ENCODE results near the gene PARD3.

- TF ChIP-seq REST (IDR thresholded peaks at IDR 0.05; ENCODE audit: insufficient read depth in 1 of 2, low read depth in 2 of 2, low read length in 2 of 2) (no peak), SIN3A (IDR thresholded peaks at IDR 0.05; ENCODE audit: borderline replicate concordance, insufficient read depth, low read length) (no peak), POLR2AphosphoS5 (IDR thresholded peaks at IDR 0.05; ENCODE audit: low read depth, low read length) (no peak), TAF1 (IDR thresholded peaks at IDR 0.05; ENCODE audit: borderline replicate concordance, insufficient read depth, low read length) (no peak), FOXP2 (optimal IDR thresholded peaks at IDR 0.05; ENCODE audit: borderline replicate concordance, extremely low read depth, extremely low read length, insufficient read depth) (no peak)
Observed at GRCh38 chr10:34769899-34770298, 45.2 kb downstream of the PARD3 start.
